ENCODE measurements around the gene EBI3.
A peak's percentile ranks its signal among the peaks of the same experiment; 100 is the strongest.

Gene EBI3

DNA sequence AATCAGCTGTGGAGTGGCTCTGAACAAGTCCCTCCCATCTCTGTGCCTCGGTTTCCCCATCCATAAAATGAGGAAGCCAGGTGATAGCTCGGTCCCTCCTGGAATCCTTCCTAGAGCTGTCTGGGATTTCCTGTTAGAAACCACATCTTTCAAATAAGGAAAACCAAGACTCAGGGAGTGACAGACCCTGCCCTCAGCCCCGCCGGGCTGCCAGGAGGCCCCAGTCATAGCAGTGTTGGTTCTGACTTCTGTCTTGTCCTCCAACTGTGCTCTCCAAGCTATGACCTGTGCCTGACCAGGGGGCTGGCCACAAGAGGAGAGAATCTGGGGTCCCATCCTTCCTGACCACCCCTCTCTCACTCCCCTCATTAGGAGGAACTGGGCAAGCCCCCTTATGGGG, 48.7 kb downstream of the EBI3 start:
- Histone ChIP-seq H4K91ac (ENCODE audit: low read depth, low read length) (peak overlapping the region; percentile 25), H3K18ac (ENCODE audit: low read length) (no peak overlapping the region), H2BK120ac (ENCODE audit: insufficient read depth, low read length, poor library complexity) (peak overlapping the region; percentile 8), H3K79me2 (ENCODE audit: control insufficient read depth, insufficient read depth, low read length, poor library complexity) (peaks cover 2% of the 10 kb centered on the region), H3K4me2 (ENCODE audit: low read length) (peak overlapping the region; percentile 58), H3K27me3 (ENCODE audit: insufficient read depth, low read length) (peaks cover 8% of the 10 kb centered on the region), H3K36me3 (ENCODE audit: control insufficient read depth in 1 of 2, insufficient read depth in 2 of 2, low read length in 2 of 2) (no peaks in the 10 kb centered on the region), H4K12ac (ENCODE audit: low read depth, low read length) (no peak overlapping the region), H3K4me1 (ENCODE audit: control insufficient read depth in 1 of 2, insufficient read depth in 2 of 2, low read length in 2 of 2) (peaks cover 11 to 13% of the 10 kb centered on the region in 2 experiments), H3K4ac (ENCODE audit: low read depth, low read length) (no peak overlapping the region), H4K8ac (ENCODE audit: low read depth, low read length) (no peak overlapping the region), H2BK12ac (ENCODE audit: low read length) (no peak overlapping the region), H3K9ac (ENCODE audit: low read length) (no peak overlapping the region), H3K79me1 (ENCODE audit: low read length) (peaks cover 10% of the 10 kb centered on the region), H3K4me3 (ENCODE audit: low read depth, low read length) (no peak overlapping the region), H2AK5ac (ENCODE audit: low read length) (peak overlapping the region; percentile 39), H3K23ac (ENCODE audit: low read length) (no peak overlapping the region), H3K14ac (ENCODE audit: low read length) (peak overlapping the region; percentile 53), H3K27ac (ENCODE audit: low read depth, low read length) (peak overlapping the region; percentile 81), H2AFZ (ENCODE audit: insufficient read depth, low read length, poor library complexity) (no peak overlapping the region), H2BK5ac (ENCODE audit: low read depth, low read length, poor library complexity) (peak overlapping the region; percentile 64), H3K9me3 (ENCODE audit: insufficient read depth, low read depth, low read length) (no peaks in the 10 kb centered on the region)
- WGBS (ENCODE audit: extremely low coverage, insufficient coverage, insufficient read length) = no CpG with 5 or more reads among the region's 4 CpGs
- no peak for DNase-seq

DNA sequence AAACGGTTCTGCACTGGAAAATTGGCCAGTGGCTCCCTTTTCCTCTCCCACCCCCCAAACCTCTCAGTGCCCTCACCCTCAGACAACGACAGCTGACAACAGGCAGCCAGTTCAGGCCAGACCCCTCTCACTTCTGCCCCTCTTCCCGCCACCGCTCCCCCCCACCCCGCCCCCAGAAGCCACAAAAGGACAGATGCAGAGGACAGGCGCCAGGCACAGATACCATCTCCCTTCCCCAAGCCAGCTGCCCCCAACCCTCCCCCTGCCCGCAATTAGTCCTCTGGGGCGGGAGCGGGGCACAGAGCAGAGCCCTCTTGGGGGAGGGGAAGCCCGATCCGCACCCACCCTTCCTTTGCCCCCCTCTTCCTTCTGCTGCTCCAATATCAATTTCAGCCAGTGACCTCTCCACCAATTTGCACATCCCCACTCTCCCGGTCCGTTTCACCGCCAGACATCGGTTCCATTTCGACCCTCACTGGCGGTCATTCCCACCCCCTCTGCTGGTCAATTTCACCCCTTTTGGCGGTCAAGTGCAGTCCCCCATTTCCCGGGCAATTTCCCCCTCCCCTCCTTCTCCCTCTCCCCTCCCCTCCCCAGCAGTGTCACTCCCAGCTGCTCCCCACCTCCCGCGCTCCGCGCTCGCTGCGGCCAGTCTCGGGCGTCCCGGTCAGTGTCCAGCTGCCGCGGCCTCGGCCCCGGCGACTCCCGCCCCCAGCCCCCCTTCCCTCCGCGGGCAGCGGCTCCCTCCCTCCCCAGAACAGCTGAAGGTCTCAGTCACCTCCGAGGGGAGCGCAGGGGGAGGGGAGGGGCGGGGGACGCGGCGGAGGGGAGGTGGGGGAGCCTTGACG, 49.3 kb downstream of the EBI3 start, which contains the start of gene SHD:
SHD (plus strand) TSS at position 848 of the 848 bp plus-strand sequence. CDS start 798 bp downstream, outside the sequence.
- Histone ChIP-seq H2BK12ac (ENCODE audit: low read length) (peak within 1 kb of the TSS; percentile 15), H4K91ac (ENCODE audit: low read depth, low read length) (peak within 1 kb of the TSS; percentile 90), H3K4me1 (ENCODE audit: control insufficient read depth in 1 of 2, insufficient read depth in 2 of 2, low read length in 2 of 2) (peaks cover 11 to 13% of the 10 kb centered on the region in 2 experiments), H2AFZ (ENCODE audit: insufficient read depth, low read length, poor library complexity) (peak within 1 kb of the TSS; percentile 48), H2BK120ac (ENCODE audit: insufficient read depth, low read length, poor library complexity) (peak within 1 kb of the TSS; percentile 63), H3K9me3 (ENCODE audit: insufficient read depth, low read depth, low read length) (no peaks in the 10 kb centered on the region), H3K14ac (ENCODE audit: low read length) (peak within 1 kb of the TSS; percentile 82), H3K4ac (ENCODE audit: low read depth, low read length) (peak within 1 kb of the TSS; percentile 78), H3K27me3 (ENCODE audit: insufficient read depth, low read length) (peaks cover 8% of the 10 kb centered on the region), H3K4me3 (ENCODE audit: low read depth, low read length) (peak within 1 kb of the TSS; percentile 63), H3K9ac (ENCODE audit: low read length) (no peak within 1 kb of the TSS), H3K36me3 (ENCODE audit: control insufficient read depth in 1 of 2, insufficient read depth in 2 of 2, low read length in 2 of 2) (no peaks in the 10 kb centered on the region), H3K23ac (ENCODE audit: low read length) (no peak within 1 kb of the TSS), H3K79me2 (ENCODE audit: control insufficient read depth, insufficient read depth, low read length, poor library complexity) (peaks cover 2% of the 10 kb centered on the region), H2AK5ac (ENCODE audit: low read length) (peak within 1 kb of the TSS; percentile 44), H3K4me2 (ENCODE audit: low read length) (peak within 1 kb of the TSS; percentile 97), H4K8ac (ENCODE audit: low read depth, low read length) (peak within 1 kb of the TSS; percentile 84), H2BK5ac (ENCODE audit: low read depth, low read length, poor library complexity) (peak within 1 kb of the TSS; percentile 64), H4K12ac (ENCODE audit: low read depth, low read length) (no peak within 1 kb of the TSS), H3K18ac (ENCODE audit: low read length) (peak within 1 kb of the TSS; percentile 22), H3K79me1 (ENCODE audit: low read length) (peaks cover 10% of the 10 kb centered on the region), H3K27ac (ENCODE audit: low read depth, low read length) (peak within 1 kb of the TSS; percentile 81)
- DNase-seq = no peak
- WGBS (ENCODE audit: extremely low coverage, insufficient coverage, insufficient read length) = no CpG with 5 or more reads among the region's 44 CpGs

DNA sequence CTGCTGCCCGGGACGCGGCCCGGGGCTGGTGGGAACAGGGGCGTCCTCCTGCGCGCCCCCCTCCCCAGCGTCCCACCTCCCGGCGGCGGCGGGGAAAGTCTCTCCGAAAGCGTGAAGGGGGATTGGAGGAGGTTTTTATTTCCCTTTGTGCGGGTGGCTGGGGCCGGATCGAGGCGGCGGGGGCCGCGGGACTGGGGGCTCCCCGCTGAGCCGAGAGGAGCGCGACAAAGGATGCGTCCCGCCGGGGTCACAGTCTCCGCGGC, 49.9 kb downstream of the EBI3 start:
- H3K9ac ChIP-seq (ENCODE audit: low read length) = no peak overlapping the region
- H3K9me3 ChIP-seq (ENCODE audit: insufficient read depth, low read depth, low read length) = no peaks in the 10 kb centered on the region
- H3K4me1 ChIP-seq (ENCODE audit: control insufficient read depth in 1 of 2, insufficient read depth in 2 of 2, low read length in 2 of 2) = peaks cover 11 to 13% of the 10 kb centered on the region in 2 experiments
- peak overlapping the region; percentile 82 for H3K14ac ChIP-seq (ENCODE audit: low read length)
- peak overlapping the region; percentile 47 for H2BK5ac ChIP-seq (ENCODE audit: low read depth, low read length, poor library complexity)
- peak overlapping the region; percentile 63 for H2BK120ac ChIP-seq (ENCODE audit: insufficient read depth, low read length, poor library complexity)
- peaks cover 8% of the 10 kb centered on the region for H3K27me3 ChIP-seq (ENCODE audit: insufficient read depth, low read length)
- peak overlapping the region; percentile 90 for H4K91ac ChIP-seq (ENCODE audit: low read depth, low read length)
- peaks cover 2% of the 10 kb centered on the region for H3K79me2 ChIP-seq (ENCODE audit: control insufficient read depth, insufficient read depth, low read length, poor library complexity)
- no CpG with 5 or more reads among the region's 30 CpGs for WGBS (ENCODE audit: extremely low coverage, insufficient coverage, insufficient read length)
- H4K8ac ChIP-seq (ENCODE audit: low read depth, low read length) = peak overlapping the region; percentile 84
- H2BK12ac ChIP-seq (ENCODE audit: low read length) = peak overlapping the region; percentile 15
- H3K18ac ChIP-seq (ENCODE audit: low read length) = peak overlapping the region; percentile 21
- peak overlapping the region; percentile 44 for H2AK5ac ChIP-seq (ENCODE audit: low read length)
- H3K79me1 ChIP-seq (ENCODE audit: low read length) = peaks cover 10% of the 10 kb centered on the region
- peak overlapping the region; percentile 45 for H3K4me3 ChIP-seq (ENCODE audit: low read depth, low read length)
- H3K4ac ChIP-seq (ENCODE audit: low read depth, low read length) = peak overlapping the region; percentile 78
- H3K23ac ChIP-seq (ENCODE audit: low read length) = no peak overlapping the region
- no peak overlapping the region for H4K12ac ChIP-seq (ENCODE audit: low read depth, low read length)
- peak overlapping the region; percentile 97 for H3K4me2 ChIP-seq (ENCODE audit: low read length)
- no peaks in the 10 kb centered on the region for H3K36me3 ChIP-seq (ENCODE audit: control insufficient read depth in 1 of 2, insufficient read depth in 2 of 2, low read length in 2 of 2)
- DNase-seq = no peak
- H2AFZ ChIP-seq (ENCODE audit: insufficient read depth, low read length, poor library complexity) = peak overlapping the region; percentile 48
- no peak overlapping the region for H3K27ac ChIP-seq (ENCODE audit: low read depth, low read length)

DNA sequence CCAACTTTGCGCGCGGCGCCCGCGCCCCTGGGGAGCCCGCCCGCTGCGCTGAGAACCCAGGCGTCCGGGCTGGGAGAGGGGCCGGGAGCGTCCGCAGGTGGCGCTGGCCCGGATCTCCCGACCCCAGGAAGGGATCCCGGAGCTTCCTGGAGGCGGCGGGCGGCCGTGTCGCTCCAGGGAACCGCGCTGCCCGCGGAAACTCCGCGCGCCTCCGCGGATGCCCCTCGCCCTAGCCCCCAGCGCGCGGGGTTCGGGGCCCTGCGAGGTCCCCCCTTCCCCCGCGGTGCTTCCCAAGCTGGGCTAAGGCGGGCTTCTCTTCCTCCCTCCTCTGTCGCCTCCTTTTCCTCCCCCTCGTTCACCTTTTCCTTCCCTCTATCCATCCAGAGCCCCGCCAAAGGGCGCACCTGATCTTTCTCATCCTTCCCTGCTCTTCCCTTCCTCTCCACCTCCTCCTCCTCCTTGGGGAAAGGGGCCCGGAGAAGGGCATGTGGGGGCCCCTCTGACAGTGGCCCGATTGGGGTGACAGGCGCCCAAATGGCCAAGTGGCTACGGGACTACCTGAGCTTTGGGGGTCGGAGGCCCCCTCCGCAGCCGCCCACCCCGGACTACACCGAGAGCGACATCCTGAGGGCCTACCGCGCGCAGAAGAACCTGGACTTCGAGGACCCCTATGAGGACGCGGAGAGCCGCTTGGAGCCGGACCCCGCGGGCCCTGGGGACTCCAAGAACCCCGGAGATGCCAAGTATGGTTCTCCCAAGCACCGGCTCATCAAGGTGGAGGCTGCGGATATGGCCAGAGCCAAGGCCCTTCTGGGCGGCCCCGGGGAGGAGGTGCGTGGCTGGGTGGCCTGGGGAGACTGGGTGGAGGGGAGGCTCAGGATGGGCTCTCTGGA, 50.5 kb downstream of the EBI3 start:
- H3K4me1 ChIP-seq (ENCODE audit: control insufficient read depth in 1 of 2, insufficient read depth in 2 of 2, low read length in 2 of 2) = peaks cover 11 to 13% of the 10 kb centered on the region in 2 experiments
- H3K4me2 ChIP-seq (ENCODE audit: low read length) = peak overlapping the region; percentile 97
- WGBS (ENCODE audit: extremely low coverage, insufficient coverage, insufficient read length) = no CpG with 5 or more reads among the region's 71 CpGs

More for the DNA sequence above, 50.5 kb downstream of the EBI3 start:
- Histone ChIP-seq H3K79me2 (ENCODE audit: control insufficient read depth, insufficient read depth, low read length, poor library complexity) (peaks cover 2% of the 10 kb centered on the region), H3K4me3 (ENCODE audit: low read depth, low read length) (peak overlapping the region; percentile 45), H2AK5ac (ENCODE audit: low read length) (peak overlapping the region; percentile 44), H3K4ac (ENCODE audit: low read depth, low read length) (peak overlapping the region; percentile 78), H4K8ac (ENCODE audit: low read depth, low read length) (peak overlapping the region; percentile 84), H2BK12ac (ENCODE audit: low read length) (peak overlapping the region; percentile 15), H2AFZ (ENCODE audit: insufficient read depth, low read length, poor library complexity) (peak overlapping the region; percentile 48), H3K27ac (ENCODE audit: low read depth, low read length) (no peak overlapping the region), H3K27me3 (ENCODE audit: insufficient read depth, low read length) (peaks cover 8% of the 10 kb centered on the region), H3K9ac (ENCODE audit: low read length) (no peak overlapping the region), H4K91ac (ENCODE audit: low read depth, low read length) (peak overlapping the region; percentile 90), H3K18ac (ENCODE audit: low read length) (peak overlapping the region; percentile 22), H2BK5ac (ENCODE audit: low read depth, low read length, poor library complexity) (peak overlapping the region; percentile 47), H3K36me3 (ENCODE audit: control insufficient read depth in 1 of 2, insufficient read depth in 2 of 2, low read length in 2 of 2) (no peaks in the 10 kb centered on the region), H3K23ac (ENCODE audit: low read length) (no peak overlapping the region), H4K12ac (ENCODE audit: low read depth, low read length) (no peak overlapping the region), H3K79me1 (ENCODE audit: low read length) (peaks cover 10% of the 10 kb centered on the region), H3K9me3 (ENCODE audit: insufficient read depth, low read depth, low read length) (no peaks in the 10 kb centered on the region), H2BK120ac (ENCODE audit: insufficient read depth, low read length, poor library complexity) (peak overlapping the region; percentile 63), H3K14ac (ENCODE audit: low read length) (peak overlapping the region; percentile 82)
- no peak for DNase-seq

Measured in trophoblast cell (in vitro differentiated cells and primary cell).